Activated CD4-positive, alpha-beta T cell treated with anti-CD3 and anti-CD28 coated beads for 24 hours (primary cell): ENCODE data around the gene RAD51B.
"Not testable (repeated sequence)": the region's sequence is repeated elsewhere in the genome, so short reads cannot be mapped to it uniquely, and the experiment has no call there.

Experiments
- DNase-seq, 2 donors: peaks; one replicate each; pipeline ENCODE4 v3.0.0-alpha.2; 2020; ENCODE audit warnings: low read depth in 2 of 2

The RAD51B gene

DNA sequence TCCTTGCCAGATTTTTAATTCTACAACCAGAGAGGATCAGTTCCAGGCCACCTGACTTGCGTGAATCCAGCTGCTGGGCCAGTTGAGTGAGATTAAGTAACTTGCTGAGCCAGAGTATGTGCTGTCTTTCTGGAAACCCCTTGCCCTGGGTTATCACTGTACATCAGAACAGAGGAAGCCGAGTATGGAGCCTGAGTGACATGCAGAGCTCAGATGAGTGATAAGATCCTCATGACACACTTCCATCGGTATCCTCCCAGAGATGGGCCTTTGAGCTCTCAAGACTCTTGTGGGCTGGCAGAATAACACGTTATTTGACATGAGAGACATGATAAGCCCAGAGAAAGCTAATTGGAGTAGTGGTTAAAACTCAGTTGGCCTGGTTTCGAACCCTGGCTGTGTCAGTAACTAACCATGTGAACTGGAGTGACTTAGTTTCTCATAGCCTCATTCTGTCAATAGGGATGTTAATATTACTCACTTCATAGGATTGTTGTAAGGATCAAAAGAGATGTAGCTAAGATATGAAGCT, 585.1 kb downstream of the RAD51B start:
- no peak for DNase-seq

DNA sequence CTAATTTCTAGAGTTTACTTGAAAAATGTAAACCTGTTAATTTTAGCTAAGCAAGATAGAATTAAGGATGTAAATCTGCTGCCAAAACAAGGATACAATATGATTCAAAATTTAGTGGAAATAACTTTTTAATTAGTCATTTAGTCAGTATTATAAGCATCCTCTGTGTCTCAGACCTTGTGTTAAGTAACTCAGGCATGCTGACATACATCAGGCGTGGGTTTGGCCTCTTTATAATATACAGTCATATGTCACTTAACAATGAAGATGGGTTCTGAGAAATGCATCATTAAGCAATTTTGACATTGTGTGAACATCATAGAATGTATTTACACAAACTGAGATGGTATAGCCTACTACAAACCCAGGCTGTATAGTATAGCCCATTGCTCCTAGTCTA, 586.4 kb downstream of the RAD51B start:
- no peak for DNase-seq

DNA sequence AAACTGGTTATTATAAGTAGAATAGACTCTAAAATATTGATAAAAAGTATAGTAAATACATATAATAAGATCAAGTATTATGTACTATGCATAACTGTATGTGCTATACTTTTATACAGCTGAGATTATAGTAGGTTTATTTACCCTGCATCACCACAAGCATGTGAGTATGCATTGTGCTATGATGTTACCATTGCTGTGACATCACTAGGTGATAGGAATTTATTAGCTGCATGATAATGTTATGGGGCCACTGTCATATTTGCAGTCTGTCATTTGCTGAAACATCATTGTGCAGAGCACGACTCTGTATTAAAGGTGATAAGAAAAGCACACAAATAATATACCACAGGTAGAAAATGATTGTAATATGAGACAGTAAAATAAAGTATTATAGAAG, 587.7 kb downstream of the RAD51B start:
- no peak for DNase-seq

DNA sequence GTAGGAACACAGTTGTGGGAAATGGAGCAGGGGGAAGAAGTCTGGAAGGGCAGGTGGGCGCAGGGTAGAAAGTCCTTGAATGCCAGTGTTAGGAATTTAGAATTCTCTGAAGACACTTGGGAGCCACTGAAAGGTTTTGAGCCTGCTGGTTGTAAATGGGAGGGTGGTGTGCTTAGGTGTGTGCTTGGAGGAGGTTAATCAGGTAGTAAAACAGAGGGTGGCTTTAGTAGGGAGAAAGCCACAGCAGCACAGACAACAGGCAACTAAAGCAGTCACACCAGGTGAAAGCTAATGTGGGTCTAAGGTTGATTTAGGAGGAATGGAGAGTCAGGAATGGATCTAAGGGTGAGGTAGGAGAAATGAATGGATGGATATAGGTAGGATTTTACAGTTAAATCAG, 588.2 kb downstream of the RAD51B start:
- DNase-seq = no peak

DNA sequence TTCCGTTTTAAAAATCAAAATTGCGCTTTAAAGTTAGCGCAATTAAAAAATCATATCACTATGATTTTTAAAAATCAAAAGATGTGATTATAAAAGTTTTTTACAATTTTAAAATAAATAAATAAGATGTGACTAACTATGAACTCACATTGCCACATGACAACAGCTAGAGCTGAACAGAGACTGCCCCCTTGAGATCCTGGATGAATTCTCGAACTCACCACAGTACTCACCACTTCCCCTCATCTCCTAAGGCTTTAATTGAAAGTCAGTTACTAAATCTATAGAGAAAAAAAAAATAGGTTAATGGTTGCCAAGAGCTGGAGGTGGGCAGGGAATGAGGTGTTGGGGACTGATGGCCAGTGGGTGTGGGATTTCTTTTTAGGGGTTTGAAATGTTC, 589.1 kb downstream of the RAD51B start:
- DNase-seq = no peak

DNA sequence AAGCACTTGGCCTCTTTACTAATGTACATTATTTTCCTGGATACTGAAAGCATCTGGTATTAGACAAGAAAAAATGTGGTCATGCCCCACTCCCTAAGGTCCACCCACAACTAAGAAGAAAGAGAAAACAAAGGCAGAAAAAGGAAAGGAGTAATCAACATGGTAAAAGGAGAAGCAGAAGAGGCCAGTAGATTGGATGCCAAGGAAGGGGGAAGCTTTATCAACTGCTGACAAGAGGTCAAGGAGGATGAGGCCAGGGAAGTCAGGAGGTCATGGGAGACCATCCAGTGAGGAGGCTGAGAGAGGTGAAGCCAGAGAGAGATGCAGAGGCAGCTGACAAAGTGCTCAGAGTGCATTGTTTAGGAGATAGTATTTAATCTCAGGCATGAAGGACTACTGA, 589.8 kb downstream of the RAD51B start:
- DNase-seq = no peak

DNA sequence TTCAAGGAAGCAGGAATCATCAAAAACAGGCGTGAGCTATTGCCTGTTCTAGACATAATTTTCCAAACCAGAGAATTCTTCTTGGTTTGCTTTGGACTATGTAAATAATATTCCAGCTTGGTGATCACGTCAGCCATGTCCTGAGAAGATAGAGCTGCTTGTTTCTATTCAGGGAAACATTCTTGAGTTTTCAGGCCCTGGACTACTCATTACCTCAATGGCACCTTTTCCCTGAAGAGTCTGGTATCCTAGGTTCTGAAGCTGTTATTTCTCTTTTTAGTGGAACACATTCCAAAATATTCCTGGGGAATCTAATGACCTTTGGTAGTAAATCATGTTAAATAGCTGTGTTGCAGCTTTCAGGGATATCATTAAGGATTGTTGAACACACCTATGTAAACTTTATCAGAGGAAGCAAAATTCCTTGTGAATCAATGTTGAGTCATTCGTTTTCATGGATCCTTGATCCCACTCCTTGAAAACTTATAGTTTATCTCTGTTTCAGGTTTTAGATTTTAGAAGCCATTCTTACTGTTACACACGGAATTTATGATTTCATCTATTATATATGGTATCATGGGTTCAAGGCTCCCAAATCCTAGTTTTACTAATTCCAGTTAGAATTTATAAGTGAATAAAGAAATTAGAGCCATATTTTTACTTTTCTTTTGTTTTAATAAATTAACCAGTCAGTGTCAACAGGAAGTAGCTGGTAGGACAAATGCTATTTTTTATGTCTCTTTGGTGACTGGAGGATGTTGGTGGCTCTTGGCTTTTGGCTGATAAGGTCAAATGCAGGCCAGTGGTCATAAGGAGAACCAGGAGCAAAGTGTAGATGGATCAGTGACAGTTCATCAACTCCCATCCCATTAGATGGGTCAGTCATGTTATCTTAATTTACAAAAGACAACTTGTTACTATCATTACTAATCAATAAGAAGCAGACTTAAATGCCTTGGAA, 593.2 kb downstream of the RAD51B start:
- DNase-seq = no peak

DNA sequence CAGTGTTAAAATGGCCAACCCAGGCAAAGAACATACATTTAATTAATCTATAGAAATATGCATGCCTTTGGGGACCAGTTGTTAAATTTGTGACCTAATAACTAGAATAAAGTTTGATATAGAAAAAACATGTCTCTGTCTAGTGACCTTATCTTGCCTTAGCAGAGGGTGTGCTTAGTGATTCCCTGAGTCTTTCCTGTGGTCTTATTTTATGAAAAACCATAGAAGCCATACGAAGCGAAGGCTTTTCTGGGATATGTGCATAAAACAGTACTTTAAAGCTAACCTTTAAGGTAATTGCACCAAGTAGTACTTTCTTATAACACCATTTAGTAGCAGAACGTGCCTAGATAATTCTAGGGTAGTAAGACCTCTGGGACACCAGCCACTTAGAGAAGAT, 593.9 kb downstream of the RAD51B start:
- no peak for DNase-seq

DNA sequence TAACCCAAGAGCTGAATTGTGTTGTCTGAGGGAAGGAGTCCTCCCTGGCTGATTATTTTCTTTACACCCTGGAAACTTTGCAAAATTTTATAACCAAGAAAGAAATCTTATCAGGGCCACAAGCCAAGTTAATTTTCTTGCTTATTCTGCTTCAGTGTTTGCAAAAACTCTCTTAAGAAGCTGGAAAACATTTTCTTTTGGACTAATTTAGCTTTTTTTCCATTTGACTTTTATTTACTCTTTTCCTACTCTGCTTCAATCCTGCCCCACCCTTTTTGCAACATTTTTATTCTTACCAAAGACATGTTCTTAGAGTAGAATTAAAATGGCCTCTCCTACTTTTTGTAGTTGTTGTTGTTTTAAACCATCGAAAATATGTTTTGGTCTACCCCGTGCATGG, 594.5 kb downstream of the RAD51B start:
- DNase-seq = no peak

DNA sequence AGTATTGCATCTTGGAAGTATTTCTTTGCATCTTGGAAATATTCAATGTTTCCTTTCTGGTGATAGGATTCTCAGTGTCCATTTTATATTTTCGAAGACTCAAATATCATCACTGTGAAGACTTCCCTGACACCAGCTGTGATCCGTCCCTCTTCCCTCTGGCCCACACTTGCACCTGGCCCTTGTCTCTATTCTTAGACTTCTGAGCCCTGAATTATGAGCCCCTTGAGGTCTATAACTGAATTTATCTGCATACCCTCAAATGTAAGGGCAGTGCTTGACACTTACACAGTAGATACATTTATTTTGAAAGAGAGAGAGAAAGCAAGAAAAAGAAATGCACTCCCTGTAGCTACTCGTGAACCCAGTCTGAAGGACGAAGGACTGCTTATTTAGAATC, 596.6 kb downstream of the RAD51B start:
- no peak for DNase-seq

DNA sequence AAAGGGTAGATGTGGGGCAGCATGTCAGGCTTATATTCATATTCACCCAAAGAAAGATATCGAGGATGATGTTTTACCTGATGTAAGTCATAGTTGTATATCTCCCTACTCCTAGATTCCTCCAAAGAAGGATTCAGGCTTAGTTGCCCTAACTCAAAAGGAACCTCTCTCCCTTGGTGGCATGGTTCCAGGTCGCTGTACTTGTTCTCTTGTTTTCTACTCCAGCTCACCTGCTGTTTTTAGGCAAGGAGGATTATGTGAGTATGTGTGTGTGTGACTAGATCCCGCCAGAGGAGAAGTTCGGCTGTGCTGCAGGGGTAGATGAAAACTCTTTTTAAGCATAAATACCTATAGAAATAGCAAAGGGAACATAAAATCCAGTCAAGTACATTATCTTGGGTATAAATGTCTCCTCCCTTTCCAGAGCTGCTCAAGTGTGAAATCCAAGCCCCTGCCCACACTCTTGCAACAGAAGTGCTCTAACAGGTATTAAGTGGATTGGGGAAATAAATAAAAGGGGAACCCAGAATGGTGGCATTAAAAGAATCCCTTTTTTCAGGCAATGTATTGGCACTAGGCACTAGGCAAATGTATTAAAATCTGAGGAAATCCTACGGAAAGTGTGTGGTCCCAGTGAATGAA, 597.6 kb downstream of the RAD51B start:
- DNase-seq = no peak

DNA sequence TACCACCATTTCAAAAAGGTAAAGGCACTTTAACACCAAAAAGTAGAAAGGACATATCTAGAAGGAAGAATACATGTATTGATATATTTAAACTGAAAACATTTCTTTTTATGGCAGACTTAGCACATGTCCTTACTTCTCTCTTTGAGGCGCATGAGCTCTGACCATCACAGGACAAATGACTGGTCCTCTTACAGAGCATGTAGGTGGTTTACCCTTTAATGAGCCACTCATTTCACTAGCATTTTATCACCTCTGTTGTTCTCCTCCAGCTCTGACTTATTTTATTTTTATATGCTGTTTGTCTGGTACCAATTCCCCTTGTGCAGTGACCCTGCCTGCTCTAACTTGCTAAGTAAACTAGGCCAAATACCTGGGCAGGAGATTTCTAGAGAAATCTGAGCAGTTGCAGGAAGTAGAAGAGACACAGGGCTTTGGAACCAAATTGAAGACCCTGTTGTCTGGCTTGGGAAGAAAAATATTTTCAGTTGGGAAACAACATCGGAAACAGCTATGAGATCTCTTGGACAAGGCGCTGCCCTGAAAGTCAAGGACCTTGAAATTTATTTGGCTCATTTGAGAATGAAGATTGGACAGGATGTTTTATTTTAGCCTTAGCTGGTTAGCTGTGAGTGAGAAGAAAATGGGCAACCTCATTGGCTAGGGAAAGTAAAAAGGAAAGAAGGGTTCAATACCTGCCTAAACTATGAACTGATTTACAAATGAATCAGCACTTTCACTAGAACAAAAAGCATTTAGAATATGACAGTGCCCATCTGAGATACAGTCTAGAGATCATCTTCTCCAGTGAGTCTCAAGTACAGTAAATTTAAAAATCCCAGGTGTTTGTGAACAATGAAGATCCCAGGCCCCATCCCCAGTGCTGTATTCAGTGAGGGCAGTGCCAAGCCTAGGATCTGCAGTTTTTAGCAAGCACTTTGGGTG, 598.9 kb downstream of the RAD51B start:
- no peak for DNase-seq

DNA sequence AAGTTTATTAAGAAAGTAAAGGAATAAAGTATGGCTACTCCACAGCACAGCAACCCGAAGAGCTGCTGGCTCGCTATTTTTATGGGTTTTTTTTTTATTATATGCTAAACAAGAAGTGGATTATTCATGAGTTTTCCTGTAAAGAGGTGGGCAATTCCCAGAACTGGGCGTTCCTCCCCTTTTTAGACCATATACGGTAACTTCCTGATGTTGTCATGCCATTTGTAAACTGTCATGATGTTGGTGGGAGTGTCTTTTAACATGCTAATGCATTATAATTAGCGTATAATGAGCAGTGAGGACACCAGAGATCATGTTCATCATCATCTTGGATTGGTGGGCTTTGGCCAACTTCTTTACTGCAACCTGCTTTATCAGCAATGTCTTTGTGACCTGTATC, 600.8 kb downstream of the RAD51B start:
- DNase-seq = no peak

DNA sequence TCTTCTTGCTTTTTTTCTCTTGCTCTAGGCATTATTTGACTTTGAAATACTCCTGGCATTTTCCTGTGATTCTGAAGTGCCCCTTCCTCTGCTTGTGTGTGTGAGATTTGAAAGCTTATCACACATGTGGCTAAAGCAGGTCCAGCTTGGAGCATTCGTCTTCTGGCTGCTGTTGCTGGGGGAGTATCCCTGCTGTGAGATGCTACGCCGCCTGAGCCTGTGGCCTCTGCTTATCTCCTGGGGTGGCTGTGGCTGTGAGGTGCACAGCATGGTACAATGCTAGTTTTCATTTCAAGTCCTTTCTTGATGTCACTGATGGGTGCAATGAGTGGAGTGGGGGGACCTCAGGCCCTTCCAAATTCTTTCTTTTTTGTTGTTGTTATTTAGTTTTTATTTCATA, 601.5 kb downstream of the RAD51B start:
- no peak for DNase-seq

DNA sequence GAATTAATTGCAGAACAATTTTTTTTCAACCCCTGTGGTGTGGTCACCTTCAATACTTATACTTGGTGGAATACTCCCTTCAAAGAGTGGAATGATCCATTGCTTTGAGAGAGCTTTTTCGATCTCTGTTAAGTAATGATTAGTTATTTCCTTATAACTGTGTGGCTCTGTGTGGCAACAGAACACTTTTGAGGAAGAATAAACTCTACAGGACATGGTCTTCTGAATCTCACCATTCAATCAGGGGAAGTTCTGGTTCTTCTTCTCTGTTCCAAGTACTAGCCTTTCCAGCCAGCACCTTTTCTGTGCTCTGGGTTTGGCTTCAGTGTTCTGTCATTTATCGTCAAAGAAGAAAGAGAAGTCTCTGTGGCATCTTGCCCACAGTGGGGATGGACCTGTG, 604.1 kb downstream of the RAD51B start:
- DNase-seq = no peak

DNA sequence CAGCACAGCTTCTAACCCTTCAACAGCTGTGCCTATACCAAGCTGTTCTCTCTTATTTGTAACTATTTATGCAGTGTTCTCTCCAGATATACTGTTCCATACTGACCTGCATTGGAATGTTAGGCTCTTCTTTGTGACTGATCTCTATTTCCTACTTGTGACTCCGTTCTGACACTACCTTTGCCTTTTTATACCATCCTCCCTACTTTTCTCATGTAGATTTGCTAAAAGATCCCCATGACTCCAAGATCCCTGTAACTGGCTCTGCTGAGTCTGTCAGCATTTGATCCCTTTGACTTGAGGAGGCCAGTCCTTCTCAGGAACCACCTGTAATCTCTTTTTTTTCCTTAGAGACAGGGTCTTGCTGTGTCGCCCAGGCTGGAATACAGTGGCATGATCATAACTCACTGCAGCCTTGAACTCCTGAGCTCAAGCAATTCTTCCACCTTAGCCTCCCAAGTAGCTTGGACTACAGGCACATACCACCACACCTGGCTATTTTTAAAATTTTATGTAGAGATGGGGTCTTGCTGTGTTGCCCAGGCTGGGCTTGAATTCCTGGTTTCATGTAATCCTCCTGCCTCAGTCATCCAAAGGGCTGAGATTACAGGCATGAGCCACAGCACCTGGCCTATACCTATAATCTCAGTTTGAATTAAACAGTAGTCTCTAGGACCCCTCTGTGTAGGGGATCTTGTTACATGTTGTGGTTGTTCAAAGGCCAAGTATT, 605.0 kb downstream of the RAD51B start:
- DNase-seq = no peak

DNA sequence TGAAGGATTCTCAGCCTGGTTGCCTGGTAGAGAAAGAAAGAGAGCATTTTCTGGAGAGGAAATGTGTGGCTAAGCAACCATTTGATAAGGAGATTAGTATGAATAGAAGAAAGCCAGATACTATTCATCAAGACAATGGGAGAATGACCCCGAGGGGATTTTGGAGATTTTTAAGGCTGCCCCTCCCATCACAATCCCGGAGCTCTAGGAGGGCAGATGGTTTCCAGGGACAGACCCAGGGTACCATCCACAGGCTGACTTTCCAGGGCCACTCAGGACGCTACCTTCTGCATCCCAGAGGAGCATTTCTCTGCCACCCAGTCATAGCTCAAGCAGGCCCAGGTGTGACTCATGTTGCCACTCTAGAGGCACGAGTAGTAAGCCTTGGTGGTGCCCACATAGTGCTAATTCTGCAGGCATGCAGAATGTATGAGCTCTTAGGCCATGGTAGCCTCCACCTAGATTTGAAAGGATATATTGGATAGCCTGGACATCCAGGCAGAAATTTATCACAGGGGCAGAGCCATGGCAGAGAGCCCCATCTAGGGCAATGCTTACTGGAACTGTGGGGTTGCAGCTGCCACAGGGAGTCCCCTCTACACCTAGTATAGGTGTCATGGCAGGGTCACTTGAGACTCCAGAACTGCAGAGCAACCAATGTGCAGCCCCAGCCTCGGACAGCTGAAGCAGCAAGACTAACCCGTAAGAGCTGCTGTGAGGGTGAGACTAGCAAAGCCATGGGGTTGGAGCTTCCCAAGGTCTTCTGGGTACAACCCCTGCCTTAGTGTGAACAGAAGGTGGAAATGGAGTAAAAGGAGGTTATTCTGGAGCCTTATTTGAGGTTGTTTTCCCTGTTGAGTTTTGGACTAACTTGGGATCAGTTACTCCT, 607.3 kb downstream of the RAD51B start:
- no peak for DNase-seq

DNA sequence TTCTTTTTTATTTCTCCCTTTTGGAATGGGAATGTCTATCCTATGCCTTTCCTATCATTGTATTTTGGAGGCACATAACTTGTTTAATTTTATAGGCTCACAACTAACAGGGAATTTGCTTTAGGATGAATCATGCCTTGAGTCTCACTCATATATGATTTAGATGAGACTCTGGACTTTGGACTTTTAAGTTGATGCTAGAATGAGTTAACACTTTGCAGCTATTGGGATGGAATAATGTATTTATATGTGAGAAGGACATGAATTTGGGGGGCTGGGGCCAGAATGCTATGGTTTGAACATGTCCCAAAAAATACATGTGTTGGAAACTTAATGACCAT, 607.9 kb downstream of the RAD51B start:
- no peak for DNase-seq

DNA sequence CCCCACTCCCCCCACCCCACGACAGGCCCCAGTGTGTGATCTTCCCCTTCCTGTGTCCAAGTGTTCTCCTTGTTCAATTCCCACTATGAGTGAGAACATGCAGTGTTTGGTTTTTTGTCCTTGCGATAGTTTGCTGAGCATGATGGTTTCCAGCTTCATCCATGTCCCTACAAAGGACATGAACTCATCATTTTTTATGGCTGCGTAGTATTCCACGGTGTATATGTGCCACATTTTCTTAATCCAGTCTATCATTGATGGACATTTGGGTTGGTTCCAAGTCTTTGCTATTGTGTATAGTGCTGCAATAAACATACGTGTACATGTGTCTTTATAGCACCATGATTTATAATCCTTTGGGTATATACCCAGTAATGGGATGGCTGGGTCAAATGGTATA, 609.3 kb downstream of the RAD51B start:
- DNase-seq = not testable (repeated sequence)

DNA sequence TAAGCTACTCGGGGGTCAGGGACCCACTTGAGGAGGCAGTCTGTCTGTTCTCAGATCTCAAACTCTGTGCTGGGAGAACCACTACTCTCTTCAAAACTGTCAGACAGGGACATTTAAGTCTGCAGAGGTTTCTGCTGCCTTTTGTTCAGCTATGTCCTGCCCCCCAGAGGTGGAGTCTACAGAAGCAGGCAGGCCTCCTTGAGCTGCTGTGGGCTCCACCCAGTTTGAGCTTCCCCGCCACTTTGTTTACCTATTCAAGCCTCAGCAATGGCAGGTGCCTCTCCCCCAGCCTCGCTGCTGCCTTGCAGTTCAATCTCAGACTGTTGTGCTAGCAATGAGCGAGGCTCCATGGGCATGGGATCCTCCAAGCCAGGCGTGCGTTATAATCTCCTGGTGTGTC, 614.6 kb downstream of the RAD51B start:
- DNase-seq = not testable (repeated sequence)
